H1 (cell line): ENCODE data around the gene ASIC5. TPM values are rescaled to one million over a fixed set of nuclear protein-coding genes. Genes with fewer than 3 reads are reported as not detected.

Experiments
- CBX8 ChIP-seq: fragments of 300-800, 300-1000 bp; sonication (generic); IDR thresholded peaks from 2 replicates; pipeline ENCODE4 v1.7.1; 2016; ENCODE audit warnings: low read depth, low read length, borderline replicate concordance
- JUND ChIP-seq: IDR thresholded peaks from 2 replicates; pipeline ENCODE4 v1.6.1; 2011; ENCODE audit warnings: mild to moderate bottlenecking, improper control_type of control experiment, low read length
- KDM1A ChIP-seq: fragments of 200-600, 300-600 bp; sonication (generic); IDR thresholded peaks from 2 replicates; pipeline ENCODE4 v1.7.1; 2016; ENCODE audit warnings: mild to moderate bottlenecking, low read length, borderline replicate concordance
- MAFK ChIP-seq: IDR thresholded peaks from 2 replicates; pipeline ENCODE4 v1.6.1; 2012; ENCODE audit warnings: low read depth, mild to moderate bottlenecking, improper control_type of control experiment, low read length
- NANOG ChIP-seq: IDR thresholded peaks from 2 replicates; pipeline ENCODE4 v1.6.1; 2011; ENCODE audit warnings: low read length, low read depth, mild to moderate bottlenecking, inconsistent platforms; ENCODE audit not compliant: insufficient read depth, poor library complexity, severe bottlenecking
- polyA plus RNA-seq, 7 experiments: library from polyadenylated mRNA; depleted of rRNA in 3 of 7; stranded (reverse) in 5 of 7; unstranded in 2 of 7; fragments of >200 nt in 5 of 7; fragments of 200-250 nt in 2 of 7; gene quantifications; 1 replicate in 5 of 7; 2 replicates in 1 of 7; 4 replicates in 1 of 7; pipeline versions ENCODE4 v1.2.1 to v1.2.3, GENCODE V29; 2011 to 2013; ENCODE audit warnings: missing spikeins in 2 of 7, mixed read lengths in 2 of 7
- total RNA-seq: library from RNA; stranded (reverse); fragmentation: NEBNext Ultra II Directional; extraction: Animal tissue kit (Norgen Biotek cat#: 25700); gene quantifications from 2 replicates; pipeline ENCODE4 v1.2.1, GENCODE V29; 2021
- TF ChIP-seq, protein P1 (sequence below): IDR thresholded peaks from 2 replicates; pipeline ENCODE4 v1.6.1; 2012; ENCODE audit warnings: inconsistent platforms

Gene ASIC5
- total and polyA plus RNA-seq, 2 of the 8 experiments (the other 6 are each of a cell fraction or from before 2014, with no cell fraction given): not detected

DNA sequence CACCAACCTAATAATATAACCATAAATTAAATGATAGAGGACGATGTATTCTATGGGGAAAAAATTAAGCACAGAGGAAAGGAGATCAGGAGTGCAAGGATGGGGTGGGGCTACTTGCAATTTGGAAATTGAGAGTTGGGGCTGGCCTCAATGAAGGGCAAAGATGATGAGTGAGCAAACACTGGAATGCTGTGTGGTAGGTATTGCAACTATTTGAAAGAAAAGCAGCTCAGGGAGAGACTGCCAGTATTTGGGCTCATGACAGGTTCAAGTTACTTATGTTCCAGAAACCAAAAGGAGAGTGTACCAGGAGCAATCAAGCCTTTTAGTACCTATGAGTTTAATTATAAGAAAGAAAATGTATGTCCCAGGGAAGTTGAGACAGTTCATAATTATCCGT is 47.4 kb downstream of the ASIC5 start (continued):
- no peak for TF ChIP-seq MAFK
- TF ChIP-seq, protein P1, sequence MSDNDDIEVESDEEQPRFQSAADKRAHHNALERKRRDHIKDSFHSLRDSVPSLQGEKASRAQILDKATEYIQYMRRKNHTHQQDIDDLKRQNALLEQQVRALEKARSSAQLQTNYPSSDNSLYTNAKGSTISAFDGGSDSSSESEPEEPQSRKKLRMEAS: no peak
- TF ChIP-seq KDM1A: no peak
- TF ChIP-seq CBX8: no peak
- no peak for TF ChIP-seq JUND
- no peak for TF ChIP-seq NANOG
